ENCODE measurements around the gene SRSF8. TPM values are rescaled to one million over a fixed set of nuclear protein-coding genes. Genes with fewer than 3 reads are reported as not detected.

The SRSF8 gene
- total and polyA plus RNA-seq, 4 donors = 35.8 to 45.4 (median 41.2) TPM

DNA sequence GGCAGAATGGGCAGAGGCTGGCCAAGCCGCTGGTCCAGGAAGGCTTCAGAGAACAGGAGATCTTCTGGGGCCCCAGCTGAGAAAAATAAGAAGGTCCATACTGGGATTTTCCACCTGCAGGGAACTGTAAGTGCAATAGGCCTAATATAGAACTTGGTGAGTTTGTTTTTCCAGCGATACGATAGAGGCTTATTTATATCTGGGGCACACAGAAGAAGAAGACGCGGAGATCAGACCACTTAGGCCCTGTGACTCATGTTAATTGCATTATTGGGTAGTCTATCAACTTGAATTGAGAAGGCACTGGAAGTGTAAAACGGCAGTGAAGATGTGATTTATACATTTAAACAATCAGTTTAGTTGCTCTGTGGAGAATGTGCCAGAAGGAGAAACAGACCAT, 7.7 kb upstream of the SRSF8 start:
- Histone ChIP-seq H3K27me3 (ENCODE audit: control insufficient read depth in 1 of 2, insufficient read depth in 2 of 2, low read length in 1 of 2) (no peaks in the 10 kb centered on the region), H3K27ac (ENCODE audit: low read depth in 1 of 2, low read length in 2 of 2) (no peak overlapping the region), H3K4me1 (ENCODE audit: control insufficient read depth in 1 of 2, insufficient read depth in 2 of 2, low read length in 2 of 2) (no peaks in the 10 kb centered on the region), H3K36me3 (ENCODE audit: control insufficient read depth in 1 of 2, insufficient read depth in 2 of 2, low read length in 1 of 2) (no peaks in the 10 kb centered on the region), H3K4me3 (ENCODE audit: low read length in 2 of 2) (no peak overlapping the region), H3K9me3 (ENCODE audit: control insufficient read depth, low read length) (peaks cover under 1% of the 10 kb centered on the region)
- ATAC-seq (ENCODE audit: low FRiP score) (no peak), DNase-seq (no peak)
- 68 to 72% methylated on average over 6 of the region's 6 CpGs for WGBS, 2 donors
- intact Hi-C loops (cut with DNase I) = no loop called here

- Histone ChIP-seq H3K36me3 (ENCODE audit: control insufficient read depth in 1 of 2, insufficient read depth in 2 of 2, low read length in 1 of 2) (no peaks in the 10 kb centered on the region), H3K4me3 (ENCODE audit: low read length in 2 of 2) (no peak overlapping the region), H3K9me3 (ENCODE audit: control insufficient read depth, low read length) (no peaks in the 10 kb centered on the region), H3K4me1 (ENCODE audit: control insufficient read depth in 1 of 2, insufficient read depth in 2 of 2, low read length in 2 of 2) (no peaks in the 10 kb centered on the region), H3K27ac (ENCODE audit: low read depth in 1 of 2, low read length in 2 of 2) (no peak overlapping the region), H3K27me3 (ENCODE audit: control insufficient read depth in 1 of 2, insufficient read depth in 2 of 2, low read length in 1 of 2) (no peaks in the 10 kb centered on the region)
- ATAC-seq (ENCODE audit: low FRiP score) (no peak), DNase-seq (no peak)
- intact Hi-C loops (cut with DNase I) = loop anchor here (5.0 to 10.0 kb wide), 2 partner anchors 91 to 697 kb away; partner anchors contain the start of genes CWC15 (in 2 of the 2) and KDM4D (in 2 of the 2)
- 99 to 100% methylated on average over 1 of the region's 1 CpG for WGBS, 2 donors
These were observed 1.4 kb upstream of the SRSF8 start for GRCh38 chr11:95065336-95065735.

DNA sequence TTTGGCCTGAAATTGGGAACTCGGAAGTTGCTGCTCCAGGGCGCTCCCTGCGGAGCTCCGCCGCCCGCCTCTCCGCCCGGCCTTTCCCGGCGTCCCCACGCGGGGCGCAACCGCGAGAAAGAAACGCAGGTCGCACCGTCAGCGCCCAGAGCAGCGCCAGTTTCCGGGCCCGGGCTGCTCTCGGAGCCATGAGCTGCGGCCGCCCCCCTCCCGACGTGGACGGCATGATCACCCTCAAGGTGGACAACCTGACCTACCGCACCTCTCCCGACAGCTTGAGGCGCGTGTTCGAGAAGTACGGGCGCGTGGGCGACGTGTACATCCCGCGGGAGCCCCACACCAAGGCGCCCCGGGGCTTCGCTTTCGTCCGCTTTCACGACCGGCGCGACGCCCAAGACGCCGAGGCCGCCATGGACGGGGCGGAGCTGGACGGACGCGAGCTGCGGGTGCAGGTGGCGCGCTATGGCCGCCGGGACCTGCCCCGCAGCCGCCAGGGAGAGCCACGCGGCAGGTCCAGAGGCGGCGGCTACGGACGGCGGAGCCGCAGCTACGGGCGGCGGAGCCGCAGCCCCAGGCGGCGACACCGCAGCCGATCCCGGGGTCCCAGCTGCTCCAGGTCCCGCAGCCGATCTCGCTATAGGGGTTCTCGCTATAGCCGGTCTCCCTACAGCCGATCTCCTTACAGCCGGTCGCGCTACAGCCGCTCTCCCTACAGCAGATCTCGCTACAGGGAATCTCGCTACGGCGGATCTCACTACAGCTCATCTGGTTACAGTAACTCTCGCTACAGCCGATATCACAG, 521 bp downstream of the SRSF8 start:
- Histone ChIP-seq H3K27me3 (ENCODE audit: control insufficient read depth in 1 of 2, insufficient read depth in 2 of 2, low read length in 1 of 2) (no peaks in the 10 kb centered on the region), H3K9me3 (ENCODE audit: control insufficient read depth, low read length) (no peaks in the 10 kb centered on the region), H3K4me1 (ENCODE audit: control insufficient read depth in 1 of 2, insufficient read depth in 2 of 2, low read length in 2 of 2) (no peaks in the 10 kb centered on the region), H3K36me3 (ENCODE audit: control insufficient read depth in 1 of 2, insufficient read depth in 2 of 2, low read length in 1 of 2) (no peaks in the 10 kb centered on the region), H3K27ac (ENCODE audit: low read depth in 1 of 2, low read length in 2 of 2) (peak overlapping the region; percentile 76 to 97), H3K4me3 (ENCODE audit: low read length in 2 of 2) (peak overlapping the region; percentile 71 to 76)
- peak; percentile 91 to 96 for DNase-seq
- 0 to 1% methylated on average over 78 to 98 of the region's 98 CpGs for WGBS, 2 donors
- ATAC-seq (ENCODE audit: low FRiP score) = peak; percentile 90
- intact Hi-C loops (cut with DNase I) = loop anchor here (1.0 to 10.0 kb wide), 3 partner anchors 84 to 695 kb away; partner anchors contain the start of genes CWC15 (in 2 of the 2) and KDM4D (in 2 of the 2)

DNA sequence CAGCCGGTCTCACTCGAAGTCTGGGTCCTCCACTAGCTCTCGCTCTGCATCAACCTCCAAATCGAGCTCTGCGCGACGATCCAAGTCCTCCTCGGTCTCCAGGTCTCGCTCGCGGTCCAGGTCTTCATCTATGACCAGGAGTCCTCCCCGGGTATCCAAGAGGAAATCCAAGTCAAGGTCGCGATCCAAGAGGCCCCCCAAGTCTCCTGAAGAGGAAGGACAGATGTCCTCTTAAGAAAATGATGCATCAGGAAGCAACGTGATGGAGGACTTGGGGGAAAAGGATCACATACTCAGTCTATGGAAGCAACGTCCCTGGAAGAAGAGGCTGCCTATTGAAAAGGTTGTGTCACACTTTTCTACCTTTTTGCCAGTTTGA, 1.1 kb downstream of the SRSF8 start:
- Histone ChIP-seq H3K4me3 (ENCODE audit: low read length in 2 of 2) (peak overlapping the region; percentile 71 to 76), H3K27me3 (ENCODE audit: control insufficient read depth in 1 of 2, insufficient read depth in 2 of 2, low read length in 1 of 2) (no peaks in the 10 kb centered on the region), H3K9me3 (ENCODE audit: control insufficient read depth, low read length) (no peaks in the 10 kb centered on the region), H3K27ac (ENCODE audit: low read depth in 1 of 2, low read length in 2 of 2) (peak overlapping the region; percentile 76 to 97), H3K36me3 (ENCODE audit: control insufficient read depth in 1 of 2, insufficient read depth in 2 of 2, low read length in 1 of 2) (no peaks in the 10 kb centered on the region), H3K4me1 (ENCODE audit: control insufficient read depth in 1 of 2, insufficient read depth in 2 of 2, low read length in 2 of 2) (no peaks in the 10 kb centered on the region)
- 0% methylated on average over 16 of the region's 16 CpGs for WGBS, 2 donors
- ATAC-seq (ENCODE audit: low FRiP score) (peak; percentile 33), DNase-seq (no peak)
- intact Hi-C loops (cut with DNase I) = loop anchor here (1.0 to 10.0 kb wide), 4 partner anchors 23 to 694 kb away; partner anchors contain the start of genes CWC15 (in 2 of the 2) and KDM4D (in 2 of the 2)

- H3K4me1 ChIP-seq (ENCODE audit: control insufficient read depth in 1 of 2, insufficient read depth in 2 of 2, low read length in 2 of 2) = no peaks in the 10 kb centered on the region
- intact Hi-C loops (cut with DNase I) = loop anchor here (2.0 to 10.0 kb wide), 3 partner anchors 22 to 694 kb away; partner anchors contain the start of genes CWC15 (in 2 of the 2) and KDM4D (in 2 of the 2)
These were observed 1.8 kb downstream of the SRSF8 start for GRCh38 chr11:95068549-95068948.

DNA sequence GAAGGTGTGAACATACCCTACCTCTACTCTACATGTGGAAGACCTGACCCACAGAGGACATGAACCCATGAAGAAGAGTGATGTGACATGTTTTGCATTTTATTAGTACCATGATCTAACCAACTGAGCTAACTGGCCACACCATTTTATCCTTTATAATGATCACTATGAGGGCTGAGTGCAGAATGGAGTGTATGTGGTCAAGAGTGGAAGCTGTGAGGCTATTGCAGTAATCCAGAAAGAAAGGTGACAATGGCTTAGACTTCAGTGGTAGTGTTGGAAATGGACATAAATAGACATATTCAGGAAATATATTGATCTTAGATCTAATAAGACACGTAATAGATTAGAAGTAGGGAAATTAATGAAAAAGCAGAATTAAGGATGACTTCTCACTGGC, 3.8 kb downstream of the SRSF8 start:
- no peaks in the 10 kb centered on the region for H3K27me3 ChIP-seq (ENCODE audit: control insufficient read depth in 1 of 2, insufficient read depth in 2 of 2, low read length in 1 of 2)
- intact Hi-C loops (cut with DNase I) = loop anchor here (2.0 to 10.0 kb wide), 3 partner anchors 37 to 694 kb away; no protein-coding TSS in a partner anchor
- H3K4me3 ChIP-seq (ENCODE audit: low read length in 2 of 2) = no peak overlapping the region
- ATAC-seq (ENCODE audit: low FRiP score) (no peak), DNase-seq (no peak)
- H3K4me1 ChIP-seq (ENCODE audit: control insufficient read depth in 1 of 2, insufficient read depth in 2 of 2, low read length in 2 of 2) = peaks cover 3 to 7% of the 10 kb centered on the region in 2 donors
- H3K9me3 ChIP-seq (ENCODE audit: control insufficient read depth, low read length) = no peaks in the 10 kb centered on the region
- no peak overlapping the region for H3K27ac ChIP-seq (ENCODE audit: low read depth in 1 of 2, low read length in 2 of 2)
- WGBS, 2 donors = 85 to 91% methylated on average over 1 of the region's 1 CpG
- H3K36me3 ChIP-seq (ENCODE audit: control insufficient read depth in 1 of 2, insufficient read depth in 2 of 2, low read length in 1 of 2) = no peaks in the 10 kb centered on the region

More at GRCh38 chr11:95068549-95068948, 1.8 kb downstream of the SRSF8 start:
- no peaks in the 10 kb centered on the region for H3K9me3 ChIP-seq (ENCODE audit: control insufficient read depth, low read length)
- H3K27me3 ChIP-seq (ENCODE audit: control insufficient read depth in 1 of 2, insufficient read depth in 2 of 2, low read length in 1 of 2) = no peaks in the 10 kb centered on the region
- DNase-seq (peak; percentile 82 to 85), ATAC-seq (ENCODE audit: low FRiP score) (peak; percentile 90)
- 2 to 4% methylated on average over 5 of the region's 5 CpGs for WGBS, 2 donors
- H3K4me3 ChIP-seq (ENCODE audit: low read length in 2 of 2) = peak overlapping the region; percentile 71 to 76
- H3K36me3 ChIP-seq (ENCODE audit: control insufficient read depth in 1 of 2, insufficient read depth in 2 of 2, low read length in 1 of 2) = no peaks in the 10 kb centered on the region
- peak overlapping the region; percentile 28 to 76 for H3K27ac ChIP-seq (ENCODE audit: low read depth in 1 of 2, low read length in 2 of 2)

GRCh38 chr11:95072948-95073347, 6.2 kb downstream of the SRSF8 start:
- Histone ChIP-seq H3K36me3 (ENCODE audit: control insufficient read depth in 1 of 2, insufficient read depth in 2 of 2, low read length in 1 of 2) (no peaks in the 10 kb centered on the region), H3K9me3 (ENCODE audit: control insufficient read depth, low read length) (no peaks in the 10 kb centered on the region), H3K4me1 (ENCODE audit: control insufficient read depth in 1 of 2, insufficient read depth in 2 of 2, low read length in 2 of 2) (peaks cover 6 to 11% of the 10 kb centered on the region in 2 donors), H3K27me3 (ENCODE audit: control insufficient read depth in 1 of 2, insufficient read depth in 2 of 2, low read length in 1 of 2) (no peaks in the 10 kb centered on the region), H3K27ac (ENCODE audit: low read depth in 1 of 2, low read length in 2 of 2) (no peak overlapping the region), H3K4me3 (ENCODE audit: low read length in 2 of 2) (no peak overlapping the region)
- ATAC-seq (ENCODE audit: low FRiP score) (no peak), DNase-seq (no peak)
- intact Hi-C loops (cut with DNase I) = loop anchor here in 1 of 2 donors (5.0 to 10.0 kb wide), 2 partner anchors 34 to 692 kb away; no protein-coding TSS in a partner anchor

- intact Hi-C loops (cut with DNase I) = loop anchor here in 1 of 2 donors (5.0 to 10.0 kb wide), 2 partner anchors 32 to 690 kb away; no protein-coding TSS in a partner anchor
- H3K36me3 ChIP-seq (ENCODE audit: control insufficient read depth in 1 of 2, insufficient read depth in 2 of 2, low read length in 1 of 2) = no peaks in the 10 kb centered on the region
- no peak overlapping the region for H3K4me3 ChIP-seq (ENCODE audit: low read length in 2 of 2)
- no peaks in the 10 kb centered on the region for H3K9me3 ChIP-seq (ENCODE audit: control insufficient read depth, low read length)
- no peak for ATAC-seq (ENCODE audit: low FRiP score)
- peaks cover 7 to 15% of the 10 kb centered on the region in 2 donors for H3K4me1 ChIP-seq (ENCODE audit: control insufficient read depth in 1 of 2, insufficient read depth in 2 of 2, low read length in 2 of 2)
- no peaks in the 10 kb centered on the region for H3K27me3 ChIP-seq (ENCODE audit: control insufficient read depth in 1 of 2, insufficient read depth in 2 of 2, low read length in 1 of 2)
- DNase-seq = peak; percentile 61 to 77
- H3K27ac ChIP-seq (ENCODE audit: low read depth in 1 of 2, low read length in 2 of 2) = peak overlapping the region in 1 of 2 donors; percentile 71
- 30 to 33% methylated on average over 8 of the region's 8 CpGs for WGBS, 2 donors
These were observed 8.3 kb downstream of the SRSF8 start for GRCh38 chr11:95074792-95075563.

Measured in aorta (tissue), 5 donors.